DOHH2 (cell line): ENCODE measurements around the gene ARID4B.

Experiments used
- H3F3A ChIP-seq: fragments of 200-600 bp; sonication (generic), shearing (Covaris generic); 2 replicates; pipeline ENCODE4 v1.6.0; 2016; ENCODE audit warnings: antibody characterized with exemption, mild to moderate bottlenecking; ENCODE audit not compliant: control insufficient read depth, insufficient read depth
- H3K27ac ChIP-seq: fragments of 200-600 bp; sonication (generic); 2 replicates; pipeline ENCODE4 v1.5.1; 2014; ENCODE audit warnings: low read depth, mild to moderate bottlenecking, low read length, moderate library complexity
- H3K27me3 ChIP-seq: fragments of 200-600 bp; sonication (generic); 2 replicates; pipeline ENCODE4 v1.6.1; 2014; ENCODE audit warnings: mild to moderate bottlenecking, low read length, mixed read lengths; ENCODE audit not compliant: control insufficient read depth
- H3K36me3 ChIP-seq: fragments of 200-600 bp; sonication (generic); 2 replicates; pipeline ENCODE4 v1.6.1; 2014; ENCODE audit warnings: mild to moderate bottlenecking, low read length, moderate library complexity, mixed read lengths; ENCODE audit not compliant: control insufficient read depth
- H3K4me1 ChIP-seq: fragments of 200-600 bp; sonication (generic); 2 replicates; pipeline ENCODE4 v1.6.1; 2014; ENCODE audit warnings: mild to moderate bottlenecking, low read length, mixed read lengths; ENCODE audit not compliant: control insufficient read depth
- H3K4me2 ChIP-seq: fragments of 200-600 bp; sonication (generic); 2 replicates; pipeline ENCODE4 v1.6.0; 2014; ENCODE audit warnings: mild to moderate bottlenecking, low read length, moderate library complexity
- H3K4me3 ChIP-seq: fragments of 200-600 bp; sonication (generic); 2 replicates; pipeline ENCODE4 v1.5.1; 2014; ENCODE audit warnings: mild to moderate bottlenecking, low read length, mixed read lengths
- H3K79me2 ChIP-seq: fragments of 200-600 bp; sonication (generic); 2 replicates; pipeline ENCODE4 v1.6.1; 2014; ENCODE audit warnings: mild to moderate bottlenecking, low read length, mixed read lengths; ENCODE audit not compliant: control insufficient read depth
- H3K9me2 ChIP-seq: fragments of 200-600 bp; sonication (generic); replicated peaks from 2 replicates; pipeline ENCODE4 v1.6.1; 2014; ENCODE audit warnings: mild to moderate bottlenecking, low read length, mixed read lengths; ENCODE audit not compliant: control insufficient read depth
- H3K9me3 ChIP-seq: fragments of 200-600 bp; sonication (generic); 2 replicates; pipeline ENCODE4 v1.6.1; 2014; ENCODE audit warnings: antibody characterized with exemption, low read length, mixed read lengths; ENCODE audit not compliant: control insufficient read depth, insufficient read depth
- H4K20me1 ChIP-seq: fragments of 200-600 bp; sonication (generic); 2 replicates; pipeline ENCODE4 v1.6.0; 2014; ENCODE audit warnings: low read depth, mild to moderate bottlenecking, antibody characterized with exemption, low read length, moderate library complexity; ENCODE audit not compliant: control insufficient read depth, insufficient read depth
- EZH2phosphoT487 ChIP-seq: fragments of 200-600 bp; sonication (generic); IDR thresholded peaks from 2 replicates; pipeline ENCODE4 v1.6.1; 2017; ENCODE audit warnings: borderline replicate concordance, mild to moderate bottlenecking, antibody characterized with exemption, low read length, moderate library complexity, mixed read lengths
- TF ChIP-seq, protein P1 (sequence below): fragments of 200-600 bp; sonication (generic); IDR thresholded peaks from one replicate; pipeline ENCODE4 v1.5.1; 2014; ENCODE audit warnings: antibody characterized with exemption, mild to moderate bottlenecking, low read depth, low read length; ENCODE audit not compliant: poor library complexity, severe bottlenecking

Gene ARID4B

GRCh38 chr1:235253219-235253962 is 74.6 kb downstream of the ARID4B start:
- no peak overlapping the region for H3K4me2 ChIP-seq
- peaks cover 35% of the 10 kb centered on the region for H3K36me3 ChIP-seq
- H3K4me1 ChIP-seq, result no peaks in the 10 kb centered on the region
- no peak overlapping the region for H3K27ac ChIP-seq
- no peak for TF ChIP-seq EZH2phosphoT487
- TF ChIP-seq, protein P1, sequence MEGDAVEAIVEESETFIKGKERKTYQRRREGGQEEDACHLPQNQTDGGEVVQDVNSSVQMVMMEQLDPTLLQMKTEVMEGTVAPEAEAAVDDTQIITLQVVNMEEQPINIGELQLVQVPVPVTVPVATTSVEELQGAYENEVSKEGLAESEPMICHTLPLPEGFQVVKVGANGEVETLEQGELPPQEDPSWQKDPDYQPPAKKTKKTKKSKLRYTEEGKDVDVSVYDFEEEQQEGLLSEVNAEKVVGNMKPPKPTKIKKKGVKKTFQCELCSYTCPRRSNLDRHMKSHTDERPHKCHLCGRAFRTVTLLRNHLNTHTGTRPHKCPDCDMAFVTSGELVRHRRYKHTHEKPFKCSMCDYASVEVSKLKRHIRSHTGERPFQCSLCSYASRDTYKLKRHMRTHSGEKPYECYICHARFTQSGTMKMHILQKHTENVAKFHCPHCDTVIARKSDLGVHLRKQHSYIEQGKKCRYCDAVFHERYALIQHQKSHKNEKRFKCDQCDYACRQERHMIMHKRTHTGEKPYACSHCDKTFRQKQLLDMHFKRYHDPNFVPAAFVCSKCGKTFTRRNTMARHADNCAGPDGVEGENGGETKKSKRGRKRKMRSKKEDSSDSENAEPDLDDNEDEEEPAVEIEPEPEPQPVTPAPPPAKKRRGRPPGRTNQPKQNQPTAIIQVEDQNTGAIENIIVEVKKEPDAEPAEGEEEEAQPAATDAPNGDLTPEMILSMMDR, result peak; percentile 82
- peaks cover 13% of the 10 kb centered on the region for H3K79me2 ChIP-seq
- no peaks in the 10 kb centered on the region for H4K20me1 ChIP-seq
- H3K9me3 ChIP-seq, result no peaks in the 10 kb centered on the region
- no peaks in the 10 kb centered on the region for H3K27me3 ChIP-seq
- H3K4me3 ChIP-seq, result no peak overlapping the region
- no peaks in the 10 kb centered on the region for H3K9me2 ChIP-seq
- H3F3A ChIP-seq, result peaks cover 21% of the 10 kb centered on the region; the same call in 1 of the 2 replicates

DNA sequence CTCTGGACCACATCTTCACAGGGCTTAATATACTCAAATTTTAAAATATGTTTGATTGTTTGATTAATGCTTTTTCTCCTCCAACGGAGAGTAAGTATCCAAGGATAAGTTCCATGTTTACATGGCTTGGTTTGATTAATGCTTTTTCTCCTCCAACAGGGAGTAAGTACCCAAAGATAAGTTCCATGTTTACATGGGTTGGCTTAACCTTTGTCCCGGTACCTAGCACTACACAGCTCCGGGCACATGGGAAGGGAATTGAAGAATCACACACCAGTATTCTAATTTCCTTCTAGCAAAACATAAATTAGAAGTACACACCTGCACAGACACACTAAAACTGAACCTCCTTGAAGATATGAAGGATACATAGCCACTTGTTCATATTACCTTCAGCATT is 77.5 kb downstream of the ARID4B start:
- no peak overlapping the region for H3K4me2 ChIP-seq
- no peaks in the 10 kb centered on the region for H3K4me1 ChIP-seq
- H3K27ac ChIP-seq, result no peak overlapping the region
- TF ChIP-seq EZH2phosphoT487, result no peak
- TF ChIP-seq, protein P1, result no peak
- no peaks in the 10 kb centered on the region for H3K9me3 ChIP-seq
- H3K4me3 ChIP-seq, result no peak overlapping the region
- H3F3A ChIP-seq, result peaks cover 17% of the 10 kb centered on the region; the same call in 1 of the 2 replicates
- no peaks in the 10 kb centered on the region for H4K20me1 ChIP-seq
- H3K79me2 ChIP-seq, result no peaks in the 10 kb centered on the region
- H3K36me3 ChIP-seq, result peaks cover 36% of the 10 kb centered on the region
- H3K27me3 ChIP-seq, result no peaks in the 10 kb centered on the region
- no peaks in the 10 kb centered on the region for H3K9me2 ChIP-seq

DNA sequence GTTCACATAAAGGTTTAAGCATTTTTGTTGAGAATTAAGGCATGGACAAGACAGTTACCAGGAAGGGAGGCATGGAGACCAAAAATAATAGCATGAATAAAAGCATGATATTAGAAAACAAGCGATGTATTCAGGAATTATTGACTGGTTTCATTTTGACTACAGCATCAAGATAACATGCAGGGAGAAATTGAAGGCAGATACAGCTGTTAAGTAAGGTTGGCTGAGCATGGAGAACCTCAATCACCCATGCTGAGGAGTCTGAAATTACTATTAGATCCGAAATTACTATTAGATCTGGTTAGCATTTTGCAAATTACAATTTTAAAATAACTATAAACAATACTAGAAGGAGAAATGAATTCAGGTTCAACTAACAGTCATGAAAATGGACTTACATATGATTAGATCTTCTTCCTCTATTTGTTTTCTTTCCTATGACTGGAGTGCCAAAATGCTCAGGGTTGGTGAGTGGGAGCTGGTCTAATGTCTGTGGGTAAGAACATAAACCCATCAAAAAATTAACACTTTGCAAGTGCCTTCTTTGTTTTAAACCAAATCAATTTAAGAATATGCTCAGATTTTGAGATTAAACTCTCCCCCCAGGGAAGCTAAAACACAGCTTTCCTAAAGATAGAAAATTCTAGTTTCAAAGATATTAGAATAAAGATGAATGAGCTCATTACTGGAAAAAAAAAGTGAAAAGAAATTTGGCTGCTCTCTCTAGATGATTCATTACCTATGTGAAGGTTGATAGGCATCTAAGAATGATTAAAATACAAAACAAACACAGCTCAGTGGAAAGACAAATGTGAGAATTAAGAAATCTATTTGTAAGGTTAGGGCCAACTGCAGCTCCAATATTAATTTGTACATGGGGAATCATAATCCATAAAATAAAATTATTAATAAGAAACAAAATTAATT is 81.7 kb downstream of the ARID4B start:
- Histone ChIP-seq H3K9me2 (no peaks in the 10 kb centered on the region), H3K79me2 (no peaks in the 10 kb centered on the region), H3K4me1 (no peaks in the 10 kb centered on the region), H3K27ac (no peak overlapping the region), H4K20me1 (no peaks in the 10 kb centered on the region), H3F3A (0 out of 2 replicates have a peak, but pooled peaks cover 2% of the 10 kb centered on the region), H3K36me3 (peaks cover 33% of the 10 kb centered on the region), H3K27me3 (no peaks in the 10 kb centered on the region), H3K4me3 (no peak overlapping the region), H3K4me2 (no peak overlapping the region), H3K9me3 (no peaks in the 10 kb centered on the region)
- TF ChIP-seq, protein P1, result no peak
- no peak for TF ChIP-seq EZH2phosphoT487
